NCI-H82 (cell line): Measurements from ENCODE around the gene EPB41L4A.

Experiments used
- DNase-seq: peaks from one replicate; lab custom pipeline; 2025; lab: John Stamatoyannopoulos, UW

EPB41L4A gene

DNA sequence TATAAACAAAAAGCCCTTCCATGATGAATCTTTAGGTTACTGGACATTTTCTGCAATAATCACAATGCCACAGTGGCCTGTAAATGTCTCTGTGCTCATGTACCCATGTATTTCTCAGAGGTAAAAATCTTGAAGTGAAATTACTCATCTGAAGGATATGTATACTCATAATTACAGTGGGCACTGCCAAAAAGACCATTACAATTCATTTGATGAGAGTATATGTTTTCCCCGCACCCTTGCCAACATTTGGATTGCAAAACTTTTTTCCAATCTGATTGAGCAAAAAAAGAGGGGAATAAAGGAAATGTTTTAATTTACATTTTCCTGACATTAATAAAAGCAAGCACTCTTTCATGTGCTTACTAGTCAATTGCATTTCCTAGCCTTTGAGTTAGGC is 110.5 kb downstream of the EPB41L4A start:
- no peak for DNase-seq

DNA sequence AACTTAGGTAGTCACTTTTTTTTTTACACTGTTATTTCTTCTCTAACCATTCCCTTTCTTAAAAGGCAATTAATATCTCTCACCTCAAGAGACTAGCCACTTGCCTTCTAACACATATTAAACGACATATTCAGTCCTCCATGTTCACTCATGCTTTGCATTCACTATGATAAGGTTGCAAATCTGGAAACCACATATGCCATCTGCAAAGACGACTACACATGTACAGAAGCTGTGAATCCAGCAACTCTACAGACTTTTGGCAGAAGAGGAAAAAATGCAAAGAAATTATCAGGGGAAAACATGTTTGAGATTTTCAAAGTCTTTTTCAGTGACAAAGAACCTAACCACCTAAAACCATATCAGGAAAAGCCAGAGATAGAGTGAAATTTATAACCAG is 112.1 kb downstream of the EPB41L4A start:
- DNase-seq, result no peak

DNA sequence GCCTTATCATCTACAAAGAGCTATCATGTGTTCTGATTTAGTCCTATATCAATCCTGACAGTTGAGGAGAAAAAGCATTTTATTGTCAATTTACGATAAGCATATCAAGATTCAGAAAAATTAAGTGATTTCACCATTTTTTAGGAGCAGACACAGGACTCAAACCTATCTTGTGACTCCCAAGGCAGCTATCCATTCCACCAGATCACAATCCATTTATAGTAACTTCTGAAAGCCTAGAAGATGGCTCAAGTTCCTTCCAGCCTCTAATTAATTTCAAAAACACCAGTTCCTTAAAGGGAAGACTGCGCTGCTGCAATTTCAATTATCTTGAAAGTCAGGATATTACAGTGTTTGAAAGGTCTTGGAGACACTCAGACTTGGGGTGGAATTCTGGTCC is 114.3 kb downstream of the EPB41L4A start:
- no peak for DNase-seq

DNA sequence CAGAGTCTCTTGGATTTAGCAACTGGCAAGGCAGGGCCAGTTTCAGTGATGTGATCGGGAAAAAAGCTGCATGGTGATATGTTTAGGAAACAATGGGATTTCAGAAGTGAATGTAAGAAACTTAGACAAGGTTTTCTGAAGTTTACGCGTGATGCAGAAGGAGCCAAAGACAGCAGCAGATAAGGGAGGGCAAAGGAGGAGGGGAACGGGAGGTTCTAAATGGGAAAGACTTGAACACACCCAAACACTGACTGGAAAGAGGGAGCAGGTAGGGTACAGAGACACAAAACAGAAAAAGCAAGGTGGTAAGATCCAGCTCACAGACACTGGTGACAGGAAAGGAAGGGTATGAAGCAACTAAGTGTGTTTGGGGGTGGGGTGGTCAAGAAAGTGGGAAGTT is 115.4 kb downstream of the EPB41L4A start:
- no peak for DNase-seq

DNA sequence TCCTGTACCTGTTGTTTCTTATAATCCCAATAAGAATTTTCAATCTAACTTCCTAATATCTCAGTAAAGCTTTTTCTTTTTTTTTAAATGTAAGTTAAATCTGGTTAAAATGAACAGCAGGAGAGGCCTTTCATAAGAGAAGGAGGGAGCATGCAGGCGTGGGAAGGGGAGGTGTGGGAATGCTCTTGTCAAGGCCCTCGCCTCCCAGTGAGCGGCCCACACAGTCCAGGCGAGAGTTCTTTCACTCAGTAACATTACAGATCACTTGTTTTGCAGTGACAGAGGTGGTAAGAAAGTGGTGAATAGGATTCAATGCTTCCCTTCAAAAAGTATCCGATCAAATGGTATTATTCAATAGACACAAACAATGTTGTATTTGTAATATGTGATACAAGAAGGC is 125.0 kb downstream of the EPB41L4A start:
- DNase-seq, result no peak

DNA sequence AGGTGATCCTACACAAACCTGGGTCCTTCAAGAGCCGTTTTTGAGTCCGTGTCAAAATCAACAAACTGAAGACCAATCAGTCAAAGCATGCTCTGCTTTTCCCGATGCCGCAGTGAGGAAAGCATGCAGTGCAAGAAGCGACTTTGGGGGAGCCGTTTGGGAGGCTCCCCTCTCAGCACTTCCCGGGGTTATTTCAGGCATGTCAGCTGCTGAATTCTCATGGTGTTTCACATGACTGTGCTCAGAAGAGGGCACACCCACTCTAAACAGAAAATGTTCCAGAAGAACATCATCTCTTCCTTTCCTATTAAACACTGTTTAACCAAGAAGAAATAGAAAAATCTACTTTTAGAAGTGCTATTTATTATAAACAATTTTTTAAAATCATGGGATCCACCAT is 125.5 kb downstream of the EPB41L4A start:
- no peak for DNase-seq

DNA sequence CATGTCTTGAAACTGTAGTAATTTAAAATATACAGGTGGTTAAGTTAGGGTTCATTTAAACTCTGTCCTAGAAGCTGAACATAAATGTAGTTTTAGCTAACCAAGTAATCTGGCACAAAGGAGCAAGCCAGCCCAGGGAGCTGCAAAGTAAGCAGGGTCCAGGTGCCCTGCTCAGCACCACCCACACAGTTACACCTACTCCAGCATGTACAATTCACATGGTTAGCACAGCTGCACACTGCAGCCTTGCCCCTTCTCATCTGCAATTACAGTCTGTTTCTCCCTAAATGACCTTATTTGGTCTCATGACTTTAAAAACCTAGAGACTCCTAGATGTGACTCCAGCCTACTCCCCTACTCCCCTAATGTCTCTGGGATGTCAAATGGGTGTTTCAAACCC is 128.4 kb downstream of the EPB41L4A start:
- no peak for DNase-seq

DNA sequence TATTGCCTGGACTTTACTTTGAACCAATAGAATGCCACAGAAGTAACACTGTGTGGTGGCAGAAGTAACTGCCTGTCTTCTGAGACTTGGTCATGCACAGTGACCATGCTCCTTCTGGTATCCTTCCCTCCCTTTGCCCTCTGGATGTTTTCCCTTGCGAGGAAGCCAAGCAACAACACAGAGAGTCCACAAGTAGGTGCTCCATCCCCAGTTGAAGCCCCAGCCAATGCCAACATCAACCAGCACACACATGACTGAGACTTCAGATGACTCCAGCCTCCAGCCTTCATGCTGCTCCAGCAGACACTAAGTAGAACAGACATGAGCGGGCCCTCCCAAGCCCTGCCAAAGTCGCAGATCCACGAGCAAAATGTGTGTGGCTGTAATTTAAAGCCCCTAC is 129.6 kb downstream of the EPB41L4A start:
- peak; percentile 4 for DNase-seq

DNA sequence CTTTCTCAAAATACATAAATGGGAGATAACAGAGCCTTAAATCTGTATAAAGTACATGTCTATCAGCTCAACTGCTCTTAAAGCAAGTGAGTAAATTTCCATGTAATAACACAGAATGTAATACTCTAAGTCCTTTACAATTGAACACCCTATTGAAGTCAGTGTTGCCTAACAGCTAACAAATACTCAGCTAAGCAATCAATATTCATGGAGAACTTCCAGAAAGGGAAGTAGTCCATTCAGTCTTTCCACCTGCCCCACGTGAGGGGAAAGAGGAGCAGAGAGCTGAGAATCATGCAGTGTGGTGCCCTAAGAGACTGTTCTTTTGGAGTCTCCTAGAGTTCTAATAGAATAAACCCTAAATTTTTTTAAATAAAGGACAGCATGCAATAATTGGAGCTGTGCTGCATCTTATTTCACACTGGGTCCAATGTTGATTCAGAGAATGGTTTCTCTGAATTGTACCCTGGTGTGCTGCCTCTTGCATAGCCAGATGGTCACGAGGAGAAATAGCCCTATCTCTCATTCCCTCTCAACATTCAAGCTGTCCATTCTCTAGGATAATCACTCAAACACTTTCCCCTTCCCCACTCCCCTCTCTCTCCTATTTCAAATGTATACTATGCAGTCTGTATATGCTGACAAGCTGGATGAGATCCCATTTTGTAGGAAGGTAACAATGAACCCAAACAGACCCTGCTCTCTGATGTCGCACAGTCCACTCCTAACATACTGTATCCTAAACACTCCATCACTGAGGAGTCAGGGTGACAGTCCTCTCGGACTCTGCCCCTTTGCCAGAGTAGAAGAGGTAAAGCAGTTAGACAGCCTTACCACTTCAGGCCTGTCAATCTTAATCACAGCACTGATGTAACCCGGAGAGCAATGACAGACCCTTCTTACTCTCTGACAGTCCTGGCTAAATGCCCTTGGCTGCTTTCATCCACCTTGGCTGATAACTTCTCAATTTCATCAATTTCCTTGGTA is 134.8 kb downstream of the EPB41L4A start:
- peak; percentile 56 for DNase-seq

DNA sequence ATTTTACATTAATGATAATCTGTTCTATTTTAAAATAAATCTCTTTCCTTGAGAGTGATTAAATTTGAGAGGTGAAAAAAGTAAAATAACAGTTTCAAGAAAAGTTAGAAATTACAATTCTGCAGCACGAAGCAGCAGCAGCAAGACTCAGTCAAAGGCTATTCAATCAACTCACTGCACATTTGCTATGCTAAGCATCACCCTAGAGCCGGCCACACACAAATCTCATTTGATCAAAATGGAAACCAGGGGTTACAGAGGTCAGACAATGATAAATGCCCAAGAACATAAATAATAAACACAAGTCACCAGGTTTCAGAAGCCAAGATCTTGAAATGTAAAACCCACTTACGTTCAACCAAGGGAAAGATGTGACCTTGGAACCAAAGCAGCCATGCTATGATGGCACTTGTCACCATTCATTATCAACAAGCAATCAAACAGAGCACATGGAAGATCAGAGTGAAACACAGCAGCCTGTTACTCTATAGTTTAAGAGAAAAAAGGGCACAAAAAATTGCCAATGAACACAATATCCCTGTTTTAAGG is 136.0 kb downstream of the EPB41L4A start:
- no peak for DNase-seq

DNA sequence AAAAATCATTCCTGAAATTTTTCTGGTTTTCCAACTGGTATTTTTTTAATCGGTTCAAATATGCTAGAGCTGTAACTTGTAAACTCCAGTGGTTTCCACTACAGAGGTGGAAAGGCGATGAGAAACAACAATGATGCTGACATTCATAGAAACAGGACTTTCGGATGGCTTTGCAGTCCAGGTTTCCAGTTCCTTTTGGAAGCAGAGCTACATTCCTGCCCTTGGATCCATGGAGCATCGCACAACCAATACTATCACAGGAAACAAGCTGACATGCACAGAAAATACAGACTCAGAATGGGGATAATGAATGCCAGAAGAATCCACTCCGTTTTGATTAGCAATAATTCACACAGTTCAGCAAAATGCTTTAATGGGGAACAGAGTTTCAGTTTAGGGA is 140.0 kb downstream of the EPB41L4A start:
- no peak for DNase-seq

DNA sequence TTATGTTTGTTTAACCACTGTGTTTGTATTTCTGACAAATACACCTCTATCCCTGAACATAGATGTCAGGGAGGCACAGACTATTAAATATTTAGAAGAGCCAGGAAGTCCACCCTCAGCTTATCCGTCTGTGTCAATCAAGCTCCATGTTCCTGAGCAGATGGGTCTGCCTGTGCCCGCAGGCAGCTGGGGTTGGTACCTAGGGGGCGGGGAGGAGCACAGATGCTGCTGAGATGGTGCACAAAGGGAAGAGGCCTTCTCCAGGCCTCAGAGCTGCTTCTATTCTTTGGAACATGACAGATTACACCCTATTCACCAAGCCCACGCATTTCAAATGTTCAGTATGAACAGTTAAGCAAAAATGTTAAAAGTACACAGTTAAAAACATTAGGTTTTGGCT is 142.1 kb downstream of the EPB41L4A start:
- DNase-seq, result peak; percentile 90

DNA sequence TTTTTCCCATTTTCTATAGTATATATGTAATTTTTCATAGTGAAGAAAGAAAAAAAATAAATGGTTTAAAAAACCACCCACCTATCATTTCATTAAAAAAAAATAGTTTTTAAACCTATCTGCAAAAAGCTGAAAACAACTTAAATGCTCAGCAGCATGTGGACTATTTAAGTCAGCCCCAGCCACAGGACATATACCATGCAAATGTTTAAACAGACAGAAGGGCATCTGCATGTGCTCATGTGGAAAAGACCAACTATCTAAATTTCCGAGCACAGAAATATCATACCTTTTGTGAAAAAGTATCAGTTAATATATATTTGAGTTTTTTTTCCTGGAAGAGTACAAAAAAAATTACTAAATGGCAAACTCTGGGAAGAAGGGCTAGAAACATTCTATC is 143.4 kb downstream of the EPB41L4A start:
- no peak for DNase-seq

DNA sequence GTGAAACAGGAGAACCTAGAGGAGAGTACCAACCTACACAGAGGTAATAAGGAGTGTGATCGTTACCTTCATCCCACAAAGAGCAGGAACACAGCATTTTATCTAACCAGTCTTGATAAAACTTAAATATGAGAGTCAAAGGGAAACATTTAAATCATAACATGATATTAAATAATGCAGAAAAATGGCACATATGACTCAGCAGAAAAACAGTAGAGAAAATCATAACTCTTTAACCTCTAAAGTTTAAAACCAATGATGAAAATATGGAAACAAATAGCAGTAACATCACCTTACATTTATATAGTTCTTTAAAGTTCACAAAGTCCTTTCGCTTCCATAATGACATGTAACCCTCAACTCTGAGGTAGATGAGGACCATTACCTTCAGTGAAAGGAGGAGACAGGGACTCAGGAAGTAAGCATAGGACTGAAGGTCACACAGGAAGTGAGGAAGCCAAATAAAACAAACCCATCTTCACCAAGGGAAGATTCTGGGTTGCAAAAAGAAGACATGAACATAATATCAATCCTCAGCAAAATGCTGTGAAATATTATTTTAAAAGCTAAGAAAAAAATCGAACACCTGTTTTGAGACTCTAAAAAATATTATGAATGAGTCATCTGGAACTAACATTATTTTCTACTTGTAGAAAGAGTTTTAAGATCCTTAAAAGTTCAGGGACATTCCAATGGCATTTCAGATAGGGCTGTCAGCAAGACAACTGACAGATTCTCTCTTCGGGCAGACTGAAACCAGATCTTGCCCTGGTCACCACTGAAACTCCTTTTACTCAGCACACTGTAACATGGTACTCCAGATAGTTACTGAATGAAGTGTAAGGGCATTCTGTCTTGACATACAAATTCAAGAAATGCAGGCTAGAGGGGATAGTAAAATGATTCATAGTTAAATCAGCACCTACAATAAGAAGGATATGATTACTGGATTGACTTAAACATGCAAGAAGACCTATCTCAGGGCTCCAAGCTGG is 148.5 kb downstream of the EPB41L4A start:
- no peak for DNase-seq

DNA sequence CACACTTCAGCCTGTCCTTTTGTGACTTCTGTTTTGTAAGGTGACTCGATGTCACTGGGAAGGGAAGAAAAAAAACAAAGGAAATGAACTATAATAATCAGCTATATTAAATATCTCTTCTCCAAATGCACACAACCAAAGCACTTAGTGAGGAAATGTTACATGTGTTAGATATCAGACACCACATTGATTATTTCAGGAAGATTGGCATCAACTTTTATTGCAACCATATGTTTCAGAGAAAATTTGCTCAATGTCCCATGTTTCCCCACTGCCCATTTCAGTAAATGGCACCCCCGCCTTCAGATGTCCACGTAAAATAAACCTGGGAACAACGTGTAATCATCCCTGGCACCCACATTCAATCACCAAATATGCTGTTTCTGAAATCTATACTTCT is 151.8 kb downstream of the EPB41L4A start:
- no peak for DNase-seq

DNA sequence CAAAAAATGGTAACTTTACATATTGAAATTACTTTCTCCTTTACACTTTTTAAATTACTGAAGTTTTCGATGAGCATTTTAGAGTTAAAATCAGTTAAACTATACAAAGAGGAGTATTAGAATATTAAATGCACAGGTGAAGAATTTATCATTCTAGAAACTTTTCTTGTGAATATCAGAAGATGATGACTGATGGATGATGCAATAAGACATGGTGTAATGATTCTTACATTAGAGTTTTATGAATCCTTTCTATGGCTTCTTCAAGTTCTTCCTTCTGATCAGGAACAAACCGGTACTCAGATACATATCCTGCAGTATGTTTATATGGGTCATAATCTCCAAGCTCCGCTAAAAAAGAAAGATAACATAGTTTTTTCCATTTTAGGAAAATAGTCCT is 154.4 kb downstream of the EPB41L4A start:
- DNase-seq, result no peak

DNA sequence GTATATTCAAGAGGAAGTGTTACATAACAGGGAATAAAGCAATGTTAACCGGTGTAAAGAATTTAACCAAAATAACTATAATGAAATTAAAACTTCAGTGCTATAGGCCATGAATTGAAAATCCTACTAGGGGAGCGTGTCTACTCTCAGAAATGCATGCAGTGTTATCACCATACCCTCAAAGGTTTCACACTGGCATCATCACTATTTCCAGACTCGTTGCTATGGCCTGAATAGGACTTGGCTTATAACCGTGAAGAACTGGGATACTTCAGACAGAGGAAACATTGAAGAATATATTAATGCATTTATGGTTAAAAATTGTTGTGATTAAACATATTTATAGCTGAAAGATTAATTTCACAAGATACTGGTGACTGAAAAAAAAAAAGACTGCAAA is 154.9 kb downstream of the EPB41L4A start:
- no peak for DNase-seq

DNA sequence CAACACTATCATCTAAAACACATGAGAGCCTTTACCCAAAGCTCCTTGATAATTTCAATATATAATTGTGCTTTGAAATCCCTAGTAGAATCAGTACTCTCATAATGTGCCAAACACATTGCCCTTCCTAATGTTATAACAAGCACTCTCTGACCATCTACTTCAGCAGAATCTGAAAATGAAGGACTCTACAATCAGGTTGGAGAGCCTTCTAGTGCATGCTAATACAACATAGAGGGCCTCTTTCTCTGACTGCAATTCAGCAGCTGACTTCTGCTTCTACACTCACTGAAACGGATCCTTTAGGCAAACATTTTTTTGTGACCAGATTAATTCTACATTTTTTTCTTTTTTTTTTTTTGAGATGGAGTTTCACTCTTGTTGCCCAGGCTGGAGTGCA is 155.6 kb downstream of the EPB41L4A start:
- no peak for DNase-seq

DNA sequence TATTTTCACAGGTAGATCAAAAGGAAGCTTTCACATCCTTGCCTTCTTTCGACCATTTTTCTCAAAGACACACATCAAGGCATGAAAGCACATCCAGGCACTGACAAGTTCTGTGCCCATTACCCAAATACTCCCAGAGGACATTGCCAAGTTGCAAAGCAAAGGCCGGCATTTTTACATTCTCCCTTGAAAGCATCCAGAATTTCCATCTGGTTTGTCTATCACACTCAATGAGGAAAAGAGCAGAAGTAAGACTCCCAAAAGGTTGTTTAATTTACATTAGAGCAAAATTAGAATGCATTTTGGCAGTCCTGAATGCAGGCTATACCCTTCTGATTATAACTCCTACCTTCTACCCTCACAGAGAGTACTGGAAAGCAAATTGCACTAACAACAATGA is 160.5 kb downstream of the EPB41L4A start:
- DNase-seq, result no peak

DNA sequence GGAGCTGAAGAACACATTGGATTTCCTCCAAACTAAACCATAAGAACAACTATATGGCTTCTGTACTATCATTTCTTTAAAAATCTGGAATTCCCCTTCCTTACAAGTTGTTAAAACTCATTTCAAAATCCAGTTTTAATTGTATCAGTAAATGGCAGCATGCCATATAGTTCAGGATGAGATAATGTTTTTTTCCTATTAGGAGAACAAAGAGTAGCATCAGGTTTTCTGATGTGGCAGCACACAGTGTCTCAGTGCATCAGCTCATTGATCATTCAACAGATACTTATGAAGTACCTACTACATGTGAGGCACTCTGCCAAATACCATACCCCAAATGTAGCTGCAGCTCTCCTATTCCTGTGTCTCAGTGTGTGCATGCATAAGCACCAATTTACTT is 161.1 kb downstream of the EPB41L4A start:
- DNase-seq, result no peak

DNA sequence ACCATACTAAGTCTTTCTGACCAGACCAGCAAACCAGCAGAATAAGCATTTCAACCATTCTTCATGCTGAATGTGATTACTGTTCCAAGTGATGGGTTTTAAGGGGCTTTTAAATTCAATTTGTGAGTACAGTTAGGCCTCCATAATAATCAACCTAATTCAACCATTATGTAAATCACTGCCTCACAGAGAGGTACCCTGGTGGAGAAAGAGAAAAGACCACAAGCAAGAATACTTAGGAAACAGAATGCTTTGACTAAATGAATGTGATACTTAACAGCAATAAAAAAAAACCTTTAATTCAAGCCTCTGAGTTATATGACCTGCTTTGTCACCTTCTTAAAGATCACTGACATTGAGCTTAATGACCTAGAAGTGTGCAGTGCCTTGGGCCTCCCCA is 162.1 kb downstream of the EPB41L4A start:
- DNase-seq, result no peak

DNA sequence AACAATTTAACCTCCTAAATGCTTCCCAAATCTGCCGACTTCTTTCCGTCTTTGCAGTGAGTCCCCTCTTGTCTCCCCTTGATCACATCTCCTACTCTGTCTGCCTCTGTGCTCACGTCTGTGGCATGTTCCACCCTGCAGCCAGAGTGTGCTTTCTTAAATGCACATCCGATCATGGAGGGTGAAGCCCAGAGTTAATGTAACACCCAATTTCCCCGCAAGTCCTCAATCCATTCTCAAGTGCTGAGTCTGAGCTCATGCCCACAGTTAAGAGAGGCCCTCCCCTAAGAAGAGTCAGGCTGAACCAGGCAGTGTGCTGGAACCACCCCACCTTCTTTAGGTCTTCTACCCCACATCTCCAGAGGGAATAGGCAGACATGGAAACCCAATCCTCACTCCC is 164.8 kb downstream of the EPB41L4A start:
- no peak for DNase-seq
